Activated naive CD8-positive, alpha-beta T cell (primary cell): ENCODE measurements around the gene BPHL.
"Not testable (repeated sequence)": the region's sequence is repeated elsewhere in the genome, so short reads cannot be mapped to it uniquely, and the experiment has no call there.

ENCODE experiments used
- H3K27ac Mint-ChIP-seq: one replicate; pipeline ENCODE4 v1.8.0; 2021; ENCODE audit warnings: mixed read lengths
- H3K27me3 Mint-ChIP-seq: one replicate; pipeline ENCODE4 v1.8.0; 2021; ENCODE audit warnings: mixed read lengths
- H3K36me3 Mint-ChIP-seq: one replicate; pipeline ENCODE4 v1.8.0; 2021; ENCODE audit warnings: mixed read lengths
- H3K4me1 Mint-ChIP-seq: one replicate; pipeline ENCODE4 v1.8.0; 2021; ENCODE audit warnings: low read depth, mixed read lengths
- H3K4me3 Mint-ChIP-seq: one replicate; pipeline ENCODE4 v1.8.0; 2021; ENCODE audit warnings: mild to moderate bottlenecking, mixed read lengths
- H3K9me3 Mint-ChIP-seq: one replicate; pipeline ENCODE4 v1.8.0; 2021; ENCODE audit warnings: low read depth, mixed read lengths

Gene BPHL

DNA sequence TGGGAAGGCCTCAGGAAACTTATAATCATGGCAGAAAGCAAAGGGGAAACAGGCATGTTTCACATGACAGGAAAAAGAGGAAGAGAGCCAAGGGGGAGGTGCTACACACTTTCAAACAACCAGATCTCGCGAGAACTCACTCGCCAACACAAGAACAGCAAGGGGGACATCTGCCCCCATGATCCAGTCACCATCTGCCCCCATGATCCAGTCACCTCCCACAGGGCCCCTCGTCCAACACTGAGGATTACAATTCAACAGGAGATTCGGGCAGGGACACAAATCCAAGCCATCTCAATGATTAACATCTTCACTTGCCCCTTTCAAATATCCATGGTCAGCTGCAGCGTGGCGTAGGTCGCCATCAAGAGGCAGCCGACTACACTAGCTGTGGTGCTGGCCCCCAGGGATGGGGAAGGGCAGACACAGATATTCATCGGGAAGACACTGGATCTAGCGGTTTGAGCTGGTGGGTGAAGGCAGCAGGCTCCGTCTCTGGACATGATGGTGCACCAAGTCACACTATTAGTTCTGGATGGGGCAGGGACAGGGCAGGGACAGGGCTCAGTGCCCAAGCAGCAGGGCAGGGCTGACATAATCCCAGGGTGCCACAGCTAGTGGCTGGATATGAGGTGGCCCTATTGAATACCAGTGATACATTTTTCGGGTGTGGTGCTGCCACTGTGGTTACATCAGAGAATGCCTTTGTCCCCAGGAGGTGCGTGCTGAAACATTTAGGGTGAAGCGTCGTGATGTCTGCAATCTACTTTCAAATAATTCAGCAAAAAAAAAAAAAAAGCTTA, 77.4 kb downstream of the BPHL start:
- no peak overlapping the region for H3K4me3 Mint-ChIP-seq
- H3K4me1 Mint-ChIP-seq = no peaks in the 10 kb centered on the region
- no peaks in the 10 kb centered on the region for H3K9me3 Mint-ChIP-seq
- no peaks in the 10 kb centered on the region for H3K36me3 Mint-ChIP-seq
- H3K27me3 Mint-ChIP-seq = peaks cover 4% of the 10 kb centered on the region
- H3K27ac Mint-ChIP-seq = no peak overlapping the region

- H3K27ac Mint-ChIP-seq = no peak overlapping the region
- H3K27me3 Mint-ChIP-seq = peaks cover 4% of the 10 kb centered on the region
- H3K9me3 Mint-ChIP-seq = no peaks in the 10 kb centered on the region
- H3K36me3 Mint-ChIP-seq = no peaks in the 10 kb centered on the region
- H3K4me1 Mint-ChIP-seq = no peaks in the 10 kb centered on the region
- H3K4me3 Mint-ChIP-seq = no peak overlapping the region
These were observed 78.3 kb downstream of the BPHL start for GRCh38 chr6:3196770-3197169.

GRCh38 chr6:3197734-3198133, 79.2 kb downstream of the BPHL start:
- H3K9me3 Mint-ChIP-seq, H3K36me3 Mint-ChIP-seq, H3K27me3 Mint-ChIP-seq, H3K27ac Mint-ChIP-seq, H3K4me3 Mint-ChIP-seq, H3K4me1 Mint-ChIP-seq: not testable (repeated sequence)

DNA sequence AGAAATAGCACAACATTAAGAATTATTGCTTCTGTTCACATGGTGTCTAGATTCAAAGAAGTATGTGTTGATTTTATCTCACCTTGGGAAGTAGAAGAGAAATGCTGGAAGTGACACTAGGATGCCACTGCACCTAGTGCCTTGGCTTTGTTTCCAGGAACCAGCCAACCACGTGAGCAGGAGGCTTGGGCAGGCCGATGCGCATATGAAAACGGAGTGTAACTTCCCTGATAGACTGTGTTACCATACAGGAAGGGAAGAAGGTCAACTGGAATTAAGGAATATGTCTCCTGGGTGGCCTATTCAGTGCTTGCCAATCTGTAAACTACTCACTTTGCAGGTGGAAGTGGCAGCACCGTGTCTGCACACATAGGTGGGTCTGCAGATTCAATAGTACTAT, 80.9 kb downstream of the BPHL start:
- Mint-ChIP-seq H3K4me3 (no peak overlapping the region), H3K9me3 (no peaks in the 10 kb centered on the region), H3K27me3 (peaks cover 7% of the 10 kb centered on the region), H3K27ac (no peak overlapping the region), H3K36me3 (peaks cover 3% of the 10 kb centered on the region), H3K4me1 (no peaks in the 10 kb centered on the region)

GRCh38 chr6:3200682-3201081, 82.2 kb downstream of the BPHL start:
- Mint-ChIP-seq H3K4me1 (no peaks in the 10 kb centered on the region), H3K36me3 (peaks cover 7% of the 10 kb centered on the region), H3K27me3 (peaks cover 9% of the 10 kb centered on the region), H3K9me3 (peaks cover 5% of the 10 kb centered on the region), H3K27ac (no peak overlapping the region), H3K4me3 (no peak overlapping the region)

- Mint-ChIP-seq H3K4me1 (no peaks in the 10 kb centered on the region), H3K36me3 (peaks cover 7% of the 10 kb centered on the region), H3K4me3 (no peak overlapping the region), H3K27ac (no peak overlapping the region), H3K9me3 (peaks cover 5% of the 10 kb centered on the region), H3K27me3 (peaks cover 9% of the 10 kb centered on the region)
These were observed 82.9 kb downstream of the BPHL start for GRCh38 chr6:3201388-3201787.
